DMS 273 (cell line): ENCODE measurements around the gene PRDM2.

Experiments used
- DNase-seq: peaks from one replicate; lab custom pipeline; 2025; ENCODE audit not compliant: unreplicated experiment; lab: John Stamatoyannopoulos, UW

Gene PRDM2

DNA sequence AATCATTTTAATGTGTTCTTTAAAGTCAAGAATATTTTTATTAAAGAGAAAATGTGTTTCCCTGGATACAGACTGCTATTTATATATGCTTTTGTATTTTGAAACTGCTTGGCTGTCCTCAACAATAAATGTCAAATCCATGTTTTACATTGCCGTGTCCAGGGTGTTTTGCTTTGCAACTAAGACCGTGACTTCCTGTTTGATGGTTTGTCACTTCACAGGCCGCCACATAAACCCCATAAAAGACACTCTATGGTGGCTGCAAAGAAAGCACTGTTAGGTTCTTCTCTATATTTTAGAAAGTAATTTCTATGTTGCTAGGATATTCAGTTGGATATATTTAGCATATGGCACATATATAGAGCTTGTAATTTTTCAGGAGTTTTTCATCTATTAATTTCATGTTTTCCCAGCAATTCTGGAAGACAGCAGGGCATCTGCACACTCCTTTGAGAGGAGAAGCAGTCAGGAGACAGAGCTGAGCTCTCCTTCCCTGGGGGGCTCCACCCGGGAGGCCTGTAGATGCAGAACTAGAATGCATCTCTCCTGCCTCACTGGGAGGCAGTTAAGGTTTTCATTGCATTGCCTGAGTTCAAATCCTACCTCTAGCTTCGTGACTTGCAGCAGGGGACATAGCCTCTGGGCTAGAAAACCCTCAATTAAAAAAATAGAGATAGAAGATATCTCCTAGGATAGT, 33.1 kb downstream of the PRDM2 start:
- no peak for DNase-seq

DNA sequence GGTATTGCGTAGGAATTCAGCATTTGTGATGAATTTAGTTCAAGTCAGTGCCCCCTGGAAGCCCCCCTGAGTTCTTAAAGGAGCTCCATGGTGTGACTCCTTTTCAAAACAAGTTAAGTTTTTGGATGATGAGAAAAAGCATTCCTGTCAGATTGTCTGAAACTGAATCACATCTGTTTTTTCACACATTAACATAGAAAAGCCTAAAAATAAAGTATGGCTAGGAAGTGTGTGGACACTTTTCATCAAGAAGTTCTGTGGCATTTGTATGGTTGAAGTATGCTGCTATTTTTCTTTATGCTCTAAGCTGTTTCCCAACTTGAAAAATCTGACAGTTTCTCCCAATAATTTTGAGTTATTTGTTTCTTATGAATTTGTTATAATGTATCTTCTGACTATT, 33.7 kb downstream of the PRDM2 start:
- DNase-seq: no peak

DNA sequence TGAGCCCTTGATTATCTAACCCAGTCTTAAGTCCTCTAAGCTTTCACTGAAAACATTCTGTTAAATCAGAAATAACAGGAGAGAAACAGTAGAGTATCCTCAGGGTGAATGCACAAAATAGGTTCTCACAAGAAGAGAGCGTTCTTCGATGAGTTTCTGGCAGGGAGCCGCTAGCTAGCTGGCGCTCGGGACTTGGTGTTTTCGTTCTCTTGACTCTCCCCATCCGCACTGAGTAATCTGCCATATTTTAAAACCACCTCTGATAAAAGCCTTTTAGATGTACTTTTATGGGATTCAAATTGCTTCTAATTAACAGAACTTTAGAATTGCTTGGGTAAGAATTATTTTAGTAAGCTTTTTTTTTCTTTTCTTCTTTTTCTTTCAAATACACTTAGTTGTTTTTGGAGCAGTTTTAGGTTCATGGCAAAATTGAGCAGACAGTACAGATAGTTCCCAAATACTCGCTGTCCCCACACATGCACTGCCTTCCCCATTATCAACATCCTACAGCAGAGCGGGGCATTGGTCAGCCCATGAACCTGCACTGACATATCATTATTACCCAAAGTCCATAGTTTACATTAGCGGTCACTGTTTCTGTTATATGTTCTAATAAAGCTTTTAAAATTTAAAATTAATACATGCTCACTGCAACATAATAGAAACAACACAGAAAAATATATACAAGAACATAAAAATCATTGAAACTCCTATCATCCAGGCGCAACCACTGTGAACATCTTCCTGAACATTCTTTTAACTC, 35.4 kb downstream of the PRDM2 start:
- no peak for DNase-seq

DNA sequence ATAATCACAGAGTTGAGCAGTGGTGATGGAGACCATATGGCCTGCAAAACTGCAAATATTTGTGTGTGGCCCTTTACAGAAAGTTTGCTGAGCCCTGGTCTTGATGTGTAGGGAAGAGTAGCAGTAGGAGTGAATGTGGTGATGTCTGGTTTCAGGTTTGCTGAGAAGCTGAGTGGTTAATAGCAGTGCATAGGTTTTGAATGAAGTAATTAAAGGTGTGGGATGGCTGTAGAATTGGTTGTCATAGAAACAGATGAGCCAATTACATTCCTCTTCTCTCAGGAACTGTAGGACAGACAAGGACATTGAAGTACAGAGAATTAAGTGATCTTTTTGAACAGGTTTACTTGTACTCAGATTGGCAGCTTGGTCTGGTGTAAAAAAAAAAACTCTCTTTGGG, 37.4 kb downstream of the PRDM2 start:
- peak; percentile 7 for DNase-seq

DNA sequence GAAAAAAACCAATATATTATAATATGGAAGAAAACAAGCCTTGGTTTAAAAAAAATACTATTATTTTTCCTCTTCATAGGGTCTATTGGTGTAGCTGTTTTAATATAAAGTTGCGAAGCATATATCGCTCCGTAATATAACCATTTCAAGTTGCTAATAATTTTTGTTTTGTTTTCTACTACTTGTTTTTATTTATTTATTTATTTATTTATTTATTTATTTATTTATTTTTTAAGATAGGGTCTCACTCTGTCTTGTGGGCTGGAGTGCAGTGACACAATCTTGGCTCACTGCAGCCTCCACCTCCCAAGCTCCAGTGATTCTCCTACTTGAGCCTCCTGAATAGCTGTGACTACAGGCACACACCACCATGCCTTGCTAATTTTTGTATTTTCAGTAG, 46.4 kb downstream of the PRDM2 start:
- no peak for DNase-seq

DNA sequence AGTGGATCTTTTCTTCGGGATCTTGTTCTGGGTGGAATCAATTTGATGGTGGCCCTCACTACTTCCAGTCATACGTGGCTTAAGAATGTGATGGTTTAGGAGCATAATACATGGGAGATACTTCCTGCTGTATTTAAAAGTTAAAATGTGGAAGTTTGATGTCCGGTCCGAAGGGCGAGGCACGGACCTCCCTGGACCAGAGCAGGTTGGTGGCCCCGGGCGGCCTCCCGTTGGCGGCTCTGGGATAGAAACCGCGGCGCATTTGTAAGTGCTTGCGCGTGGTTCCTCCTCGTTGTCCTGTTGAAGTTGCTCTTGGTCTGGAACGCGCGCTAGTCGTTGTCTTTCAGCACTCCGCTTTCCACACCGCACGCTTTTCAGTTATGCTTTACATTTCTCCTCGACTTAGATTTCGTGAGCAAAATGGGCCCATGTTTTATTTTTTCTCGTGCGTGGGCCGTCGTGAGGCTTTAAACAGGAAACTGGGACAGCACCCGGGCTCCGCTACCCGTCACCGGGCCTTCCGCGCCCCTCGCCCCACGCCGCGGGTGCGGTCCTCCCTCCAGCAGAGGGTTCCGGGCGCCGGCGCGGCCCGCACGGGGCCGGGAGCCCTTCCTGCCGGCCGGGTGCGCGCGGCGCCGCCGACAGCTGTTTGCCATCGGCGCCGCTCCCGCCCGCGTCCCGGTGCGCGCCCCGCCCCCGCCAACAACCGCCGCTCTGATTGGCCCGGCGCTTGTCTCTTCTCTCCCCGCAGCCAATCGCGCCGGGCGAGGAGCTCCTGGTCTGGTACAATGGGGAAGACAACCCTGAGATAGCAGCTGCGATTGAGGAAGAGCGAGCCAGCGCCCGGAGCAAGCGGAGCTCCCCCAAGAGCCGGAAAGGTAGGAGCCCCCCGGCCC, 48.9 kb downstream of the PRDM2 start:
- DNase-seq: peak; percentile 98

DNA sequence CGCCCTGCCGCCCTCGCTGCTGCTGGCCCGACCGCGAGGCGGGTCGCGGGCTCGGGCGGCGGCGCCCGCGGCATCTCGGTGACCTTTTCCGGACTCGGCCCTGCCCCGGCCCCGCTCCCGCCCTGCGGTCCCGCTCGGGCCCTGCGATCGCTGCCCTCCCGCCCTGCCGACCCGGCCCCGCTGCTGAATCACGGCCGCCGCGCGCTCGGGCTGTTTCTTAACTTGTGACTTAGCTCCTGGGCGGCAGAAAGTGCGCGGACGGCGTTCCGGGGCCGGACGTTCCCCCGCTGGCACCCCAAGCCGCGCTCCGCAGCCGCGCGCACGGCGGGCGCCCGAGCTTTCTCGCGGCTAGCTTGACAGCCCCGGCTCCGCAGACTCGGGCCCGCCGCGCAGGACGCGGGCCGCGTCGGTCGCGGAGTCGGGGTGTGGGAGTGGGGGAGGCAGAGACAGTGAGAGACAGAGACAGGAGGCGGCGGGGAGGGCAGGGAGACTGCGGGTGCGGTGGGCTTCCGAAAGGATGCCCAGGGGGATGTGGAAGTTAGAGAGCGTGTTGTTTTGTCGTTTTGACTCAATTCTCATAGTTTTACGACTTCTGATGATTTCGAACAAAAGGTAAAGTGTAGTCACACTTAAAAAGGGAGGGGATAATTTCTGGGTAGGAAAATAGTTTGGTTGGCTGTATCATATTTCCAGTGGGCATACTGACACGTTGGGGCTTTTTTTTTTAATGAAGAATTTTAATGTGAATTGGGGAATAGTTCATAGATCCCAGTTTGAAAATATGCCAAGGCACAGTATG, 49.8 kb downstream of the PRDM2 start:
- peak; percentile 75 for DNase-seq

DNA sequence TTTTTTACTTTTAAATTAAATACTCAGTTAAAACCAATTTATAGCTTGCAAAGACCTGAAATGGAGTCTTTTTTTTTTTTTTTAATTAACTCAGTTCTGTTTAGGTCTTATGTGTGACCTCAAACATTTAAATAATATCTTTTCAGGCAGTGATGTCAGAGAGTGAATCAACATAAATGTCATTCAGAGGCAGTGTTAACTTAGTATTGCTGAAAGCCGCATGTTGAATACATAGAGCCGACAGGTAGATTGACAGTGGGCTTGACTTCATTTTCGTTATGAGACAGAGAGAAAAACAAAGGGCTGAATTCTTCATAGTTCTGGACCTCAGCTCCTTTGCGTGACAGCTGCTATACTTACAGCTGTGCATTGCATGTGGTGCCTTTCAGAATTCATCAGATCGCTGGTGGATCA, 51.5 kb downstream of the PRDM2 start:
- no peak for DNase-seq

DNA sequence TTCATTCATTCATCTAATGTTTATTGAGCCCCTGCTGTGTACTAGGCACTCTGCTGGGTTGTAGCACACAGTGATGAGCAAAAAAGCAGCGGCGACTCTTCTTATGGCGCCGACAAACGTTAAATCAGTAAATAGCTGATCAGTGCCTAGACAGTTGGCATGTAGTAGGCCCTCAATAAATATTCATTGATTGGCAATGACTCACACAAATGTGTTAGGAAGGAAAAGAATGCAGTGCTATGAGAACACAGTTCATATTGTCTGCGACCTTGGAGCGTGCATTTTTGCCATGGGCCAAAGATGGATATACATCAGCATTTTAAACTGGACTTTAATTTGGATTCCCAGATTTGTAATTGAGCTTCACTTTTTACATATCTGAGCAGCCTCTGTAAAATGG, 52.0 kb downstream of the PRDM2 start:
- no peak for DNase-seq

DNA sequence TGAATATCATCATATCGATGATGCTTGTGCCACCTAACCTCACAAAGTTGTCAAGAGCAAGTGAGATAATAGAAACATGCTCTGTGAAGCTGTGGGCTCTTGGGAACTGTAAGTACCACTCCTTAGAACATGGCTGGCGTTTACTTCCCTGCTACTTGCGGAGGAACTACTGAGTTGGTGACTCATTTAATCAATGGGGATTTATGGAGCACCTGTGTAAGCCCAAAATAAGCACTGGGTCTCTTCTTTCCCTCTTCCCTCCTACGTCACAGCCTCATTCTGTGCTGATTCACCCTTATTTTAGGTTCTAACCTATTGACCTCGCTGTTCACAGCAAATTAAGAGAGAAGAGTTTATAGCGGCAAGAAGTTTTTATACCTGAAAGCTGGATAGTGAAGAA, 52.9 kb downstream of the PRDM2 start:
- no peak for DNase-seq

DNA sequence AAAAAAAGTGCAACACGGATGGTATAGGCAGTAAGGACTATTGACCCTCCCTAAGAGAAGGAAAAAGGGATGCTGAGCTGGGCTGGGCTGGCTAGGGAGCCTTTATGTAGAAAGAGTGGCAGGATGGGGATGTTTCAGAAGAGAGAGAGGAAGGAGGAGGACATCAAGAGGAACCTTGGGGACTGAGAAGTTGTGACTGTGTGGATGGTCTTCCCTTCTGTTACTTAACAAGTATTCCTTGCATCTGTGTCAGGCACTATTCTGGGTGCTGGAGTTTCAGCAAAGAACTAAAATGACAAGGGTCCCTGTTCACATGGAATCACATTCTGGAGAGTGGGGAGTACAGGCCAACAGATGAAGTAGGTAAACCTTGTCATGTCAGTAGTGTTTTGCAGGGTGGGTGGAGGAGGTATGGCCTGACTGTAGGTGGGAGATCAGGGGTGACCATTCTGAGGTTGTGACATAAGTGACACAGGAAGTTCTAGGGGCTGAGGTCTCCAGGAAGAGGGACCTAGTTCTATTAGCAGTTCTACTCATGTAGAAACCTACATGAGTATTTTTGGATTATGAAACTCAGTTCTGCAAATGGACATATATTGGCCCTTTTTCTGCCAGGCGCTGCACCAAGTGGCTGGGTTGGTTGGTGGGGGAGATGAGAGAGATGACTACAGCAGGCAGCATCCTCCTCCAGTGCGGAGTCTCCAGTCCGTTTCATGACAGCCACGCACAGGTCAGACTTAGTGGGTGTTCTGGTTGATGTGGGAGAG, 53.8 kb downstream of the PRDM2 start:
- no peak for DNase-seq

DNA sequence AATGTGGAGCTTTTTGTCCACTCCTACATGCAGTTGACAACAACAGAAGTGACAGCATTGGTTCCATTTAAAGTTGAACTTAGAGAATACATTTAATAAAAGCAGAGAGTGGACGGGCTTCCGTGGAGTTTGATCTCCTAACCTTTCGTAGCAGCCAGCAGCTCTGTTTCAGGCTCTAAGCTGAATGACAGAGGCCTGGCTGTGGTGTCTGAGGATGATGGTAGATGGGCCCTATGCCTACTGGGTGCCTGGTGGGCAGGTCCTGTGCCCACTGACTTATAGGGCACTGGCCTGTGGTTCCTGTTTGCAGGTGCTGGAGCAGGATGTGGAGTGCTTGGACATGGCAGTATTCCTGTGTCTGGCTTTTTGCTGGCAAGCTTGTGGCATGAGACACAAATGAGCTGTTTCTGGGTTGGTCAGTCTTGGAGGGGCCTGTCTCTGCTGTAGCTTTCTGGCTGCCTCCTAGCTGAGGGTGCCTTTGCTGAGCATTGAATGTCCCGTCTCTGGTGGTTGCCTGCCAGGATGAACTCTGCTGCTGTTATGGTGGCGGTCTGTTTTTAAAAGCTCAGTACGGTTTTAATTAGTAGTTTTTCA, 54.6 kb downstream of the PRDM2 start:
- DNase-seq: no peak

DNA sequence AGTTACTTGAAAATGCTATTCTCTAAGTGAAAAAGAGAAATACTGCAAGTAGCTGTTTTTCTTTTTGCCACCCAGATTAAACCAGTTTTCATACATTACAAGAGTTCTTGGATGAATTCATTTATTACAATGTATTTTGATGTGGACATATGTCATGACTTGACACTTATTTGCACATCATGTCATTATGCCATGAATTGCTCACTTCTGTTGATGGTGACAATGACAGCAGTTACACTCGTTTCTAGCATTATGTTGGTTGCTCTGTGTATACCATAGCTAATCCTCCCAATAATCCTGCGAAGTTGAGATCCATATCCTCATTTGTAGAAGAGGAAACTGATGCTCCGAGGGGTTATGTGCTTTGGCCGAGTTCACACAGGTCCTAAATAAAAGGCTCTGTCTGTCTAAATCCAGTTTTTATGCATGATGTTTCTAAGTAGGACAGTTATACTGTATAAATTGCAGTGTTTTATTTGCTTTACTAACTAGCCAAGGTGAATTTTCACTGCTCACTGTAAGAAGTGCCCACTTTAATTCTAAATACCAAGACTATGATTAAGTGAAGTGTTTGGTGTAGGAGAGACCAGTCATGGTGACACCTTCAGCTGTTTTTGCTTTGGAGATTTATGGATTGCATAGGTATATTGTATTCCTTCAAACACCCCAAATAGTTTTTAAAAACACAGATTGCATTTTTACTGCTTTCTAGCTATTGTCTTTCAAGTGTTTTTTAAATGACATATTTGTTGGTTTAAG, 56.7 kb downstream of the PRDM2 start:
- DNase-seq: no peak

DNA sequence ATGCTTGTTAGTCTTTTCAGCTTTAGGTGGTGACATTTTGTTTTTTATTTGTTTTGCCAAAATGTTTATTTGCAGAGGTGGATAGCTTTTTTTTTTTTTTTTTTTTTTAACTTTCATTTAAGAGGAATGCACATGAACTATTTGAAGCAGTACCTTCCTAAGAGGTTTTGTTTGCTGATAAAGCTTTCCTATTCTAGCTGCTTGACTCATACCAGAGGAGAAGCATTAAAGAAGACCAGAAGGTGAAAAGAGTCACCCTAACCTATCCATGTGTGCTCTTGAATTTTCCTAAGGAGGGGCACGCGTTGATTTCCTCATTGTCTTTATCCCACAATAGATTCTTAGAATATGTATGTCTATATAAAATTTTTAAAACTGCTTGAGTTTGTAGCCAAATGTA, 57.7 kb downstream of the PRDM2 start:
- DNase-seq: no peak

DNA sequence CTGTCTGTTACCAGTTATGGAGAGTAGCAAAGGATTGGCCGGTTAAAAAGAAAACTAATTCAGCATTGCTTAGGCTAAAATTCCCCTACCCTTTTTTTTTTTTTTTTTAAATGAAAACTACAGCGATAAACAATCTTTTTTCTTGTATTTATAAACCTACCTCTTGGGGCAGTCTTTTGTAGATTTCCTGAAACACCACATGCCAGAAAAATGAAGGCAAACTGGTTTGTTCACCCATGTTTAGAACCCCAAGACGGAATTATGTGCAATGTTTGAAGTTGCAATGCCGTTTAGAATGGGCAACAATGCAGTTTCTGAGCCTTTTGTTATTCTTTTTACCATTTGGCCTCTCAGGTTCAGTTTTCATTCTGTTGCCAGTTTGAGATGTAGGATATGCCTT, 59.1 kb downstream of the PRDM2 start:
- DNase-seq: no peak

DNA sequence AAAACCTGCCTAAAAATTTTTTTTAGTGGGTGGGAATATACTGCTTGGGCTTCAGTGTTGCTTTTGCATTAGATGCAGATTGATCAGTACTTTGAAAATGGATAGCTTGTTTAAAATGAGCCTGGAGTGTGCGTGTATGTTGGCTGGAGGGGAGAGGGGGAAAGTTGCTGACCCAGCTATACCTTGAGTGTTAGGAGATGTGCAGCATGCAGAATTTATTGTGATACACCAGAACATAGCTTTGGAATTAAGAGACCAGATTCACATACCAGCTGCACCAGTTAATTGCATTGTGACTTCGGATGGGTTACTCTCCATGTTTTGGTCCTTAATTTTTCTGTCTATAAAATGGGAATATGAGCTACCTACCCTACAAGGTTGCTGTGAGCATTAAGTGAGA, 60.4 kb downstream of the PRDM2 start:
- DNase-seq: no peak

DNA sequence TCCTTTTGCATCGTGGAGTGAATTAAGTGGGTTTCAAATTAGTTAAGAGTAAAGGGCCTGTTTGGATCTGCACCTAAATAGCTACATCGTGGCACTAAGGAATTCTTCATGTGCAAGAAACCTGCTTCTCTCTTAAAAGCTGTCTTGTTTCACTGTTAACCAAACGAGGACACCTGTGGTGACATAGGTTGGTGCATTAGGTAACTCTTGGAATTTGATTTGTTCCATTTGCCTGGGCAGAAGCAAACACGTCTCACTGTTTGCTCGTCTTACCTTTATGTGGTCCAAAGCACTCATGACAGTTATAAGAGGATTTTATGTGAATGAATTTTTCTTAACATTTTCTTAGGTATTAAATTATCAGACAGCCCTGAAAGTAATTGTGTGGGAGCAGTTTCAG, 60.9 kb downstream of the PRDM2 start:
- DNase-seq: no peak

DNA sequence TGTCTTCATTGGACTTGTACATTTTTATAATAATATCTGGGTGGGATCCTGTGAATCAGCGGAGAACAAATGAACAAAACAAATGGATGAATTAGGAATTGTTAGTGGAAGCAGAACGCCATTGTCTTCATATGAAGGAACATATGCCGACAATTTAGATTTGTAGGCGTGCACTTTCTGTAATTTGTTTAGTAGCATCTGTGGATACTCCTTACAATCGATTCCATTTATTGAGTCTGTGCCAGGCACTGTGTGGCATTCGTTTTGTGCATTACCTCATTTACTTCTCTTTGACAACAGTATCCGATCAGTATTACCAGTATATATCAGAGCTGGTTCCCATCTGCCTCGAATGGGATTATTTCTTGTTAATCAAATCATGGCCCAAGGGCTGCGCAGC, 61.9 kb downstream of the PRDM2 start:
- no peak for DNase-seq

DNA sequence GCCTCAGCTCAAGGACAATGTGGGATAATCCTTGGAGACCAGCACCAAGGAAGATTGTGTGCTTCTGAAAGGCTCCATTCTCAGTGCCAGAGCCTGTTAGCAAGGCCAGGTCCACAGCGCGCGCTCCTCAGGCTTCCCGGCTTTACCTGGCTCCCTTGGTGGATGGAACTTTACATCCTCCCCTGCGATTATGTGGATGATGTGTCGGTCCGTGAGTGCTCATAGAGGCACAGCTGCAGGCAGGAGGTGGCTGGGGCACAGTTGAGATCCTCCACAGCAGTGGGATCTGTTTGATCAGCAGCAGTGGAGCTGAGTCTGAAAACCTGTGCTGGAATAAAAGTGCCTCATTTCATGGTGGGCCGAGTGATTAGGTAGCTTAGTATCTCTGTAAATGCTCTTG, 62.7 kb downstream of the PRDM2 start:
- no peak for DNase-seq
